GM12865 (cell line): ENCODE measurements around the gene SELP.

Experiments
- DNase-seq: peaks from one replicate; pipeline ENCODE4 v3.0.0; 2010; ENCODE audit warnings: low read depth
- H3K4me3 ChIP-seq: 2 replicates; pipeline ENCODE4 v1.5.1; 2011; ENCODE audit warnings: mild to moderate bottlenecking, low read depth, low read length, control low read depth
- CTCF ChIP-seq: IDR thresholded peaks from 2 replicates; pipeline ENCODE4 v1.5.1; 2011; ENCODE audit warnings: low read length, control low read depth, low read depth, inconsistent platforms; ENCODE audit not compliant: insufficient read depth; ENCODE audit errors: missing control alignments

SELP gene

GRCh38 chr1:169601096-169601881 is 28.6 kb downstream of the SELP start:
- peak; percentile 54 for DNase-seq
- TF ChIP-seq CTCF: peak; percentile 26
- no peak overlapping the region for H3K4me3 ChIP-seq

GRCh38 chr1:169595764-169596711 is 33.9 kb downstream of the SELP start:
- peak; percentile 56 for DNase-seq
- no peak for TF ChIP-seq CTCF
- H3K4me3 ChIP-seq: no peak overlapping the region

GRCh38 chr1:169594391-169594790 is 35.5 kb downstream of the SELP start:
- no peak overlapping the region for H3K4me3 ChIP-seq
- TF ChIP-seq CTCF: no peak

GRCh38 chr1:169590932-169591331 is 39.0 kb downstream of the SELP start:
- no peak for DNase-seq
- no peak overlapping the region for H3K4me3 ChIP-seq
- TF ChIP-seq CTCF: no peak

More at GRCh38 chr1:169594391-169594790, 35.5 kb downstream of the SELP start:
- DNase-seq: peak; percentile 69

GRCh38 chr1:169588785-169589485 is 41.0 kb downstream of the SELP start:
- H3K4me3 ChIP-seq: no peak overlapping the region
- DNase-seq: no peak
- no peak for TF ChIP-seq CTCF

GRCh38 chr1:169588112-169588511 is 41.8 kb downstream of the SELP start:
- DNase-seq: no peak
- no peak for TF ChIP-seq CTCF
- H3K4me3 ChIP-seq: no peak overlapping the region
